B cell (primary cell): ENCODE data around the gene CCDC141.

ENCODE experiments used
- EZH2 ChIP-seq: IDR thresholded peaks from 2 replicates; pipeline ENCODE4 v1.6.1; 2012; ENCODE audit warnings: borderline replicate concordance, low read depth, mild to moderate bottlenecking, moderate library complexity, low read length; ENCODE audit not compliant: insufficient read depth, poor library complexity, severe bottlenecking
- TF ChIP-seq, protein P1 (sequence below): fragments of 200-600 bp; IDR thresholded peaks from one replicate; pipeline ENCODE4 v1.8.0; 2022; ENCODE audit warnings: antibody characterized with exemption, mild to moderate bottlenecking

DNA sequence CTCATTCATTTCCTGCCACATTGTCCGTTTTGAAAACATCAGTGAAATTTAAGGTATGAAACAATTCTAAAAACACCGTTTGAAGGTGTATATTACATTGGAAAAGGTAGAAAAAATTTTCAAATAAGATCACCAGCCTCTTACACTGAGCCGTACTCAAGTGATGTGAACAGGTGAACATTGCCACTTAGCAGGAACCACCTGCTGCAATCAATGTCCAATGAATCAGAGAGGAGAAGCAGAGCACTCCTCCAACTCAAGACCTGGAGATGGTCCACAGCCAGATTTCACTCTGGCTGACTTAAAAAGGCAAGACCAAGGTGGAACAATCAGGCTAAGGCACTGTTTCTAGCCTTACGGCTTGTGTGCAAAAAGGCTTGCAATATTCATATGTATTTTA lies 132.4 kb downstream of the CCDC141 start:
- TF ChIP-seq, protein P1, sequence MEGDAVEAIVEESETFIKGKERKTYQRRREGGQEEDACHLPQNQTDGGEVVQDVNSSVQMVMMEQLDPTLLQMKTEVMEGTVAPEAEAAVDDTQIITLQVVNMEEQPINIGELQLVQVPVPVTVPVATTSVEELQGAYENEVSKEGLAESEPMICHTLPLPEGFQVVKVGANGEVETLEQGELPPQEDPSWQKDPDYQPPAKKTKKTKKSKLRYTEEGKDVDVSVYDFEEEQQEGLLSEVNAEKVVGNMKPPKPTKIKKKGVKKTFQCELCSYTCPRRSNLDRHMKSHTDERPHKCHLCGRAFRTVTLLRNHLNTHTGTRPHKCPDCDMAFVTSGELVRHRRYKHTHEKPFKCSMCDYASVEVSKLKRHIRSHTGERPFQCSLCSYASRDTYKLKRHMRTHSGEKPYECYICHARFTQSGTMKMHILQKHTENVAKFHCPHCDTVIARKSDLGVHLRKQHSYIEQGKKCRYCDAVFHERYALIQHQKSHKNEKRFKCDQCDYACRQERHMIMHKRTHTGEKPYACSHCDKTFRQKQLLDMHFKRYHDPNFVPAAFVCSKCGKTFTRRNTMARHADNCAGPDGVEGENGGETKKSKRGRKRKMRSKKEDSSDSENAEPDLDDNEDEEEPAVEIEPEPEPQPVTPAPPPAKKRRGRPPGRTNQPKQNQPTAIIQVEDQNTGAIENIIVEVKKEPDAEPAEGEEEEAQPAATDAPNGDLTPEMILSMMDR = no peak
- no peak for TF ChIP-seq EZH2
